ENCODE results near the gene PDP2.

PDP2 gene

GRCh38 chr16:66903544-66904427 lies 23.5 kb downstream of the PDP2 start:
- Histone ChIP-seq H3K23ac (ENCODE audit: low read length) (no peak overlapping the region), H4K12ac (ENCODE audit: low read depth, low read length) (no peak overlapping the region), H3K4me1 (ENCODE audit: control insufficient read depth in 1 of 2, insufficient read depth in 2 of 2, low read length in 2 of 2) (peaks cover 5 to 8% of the 10 kb centered on the region in 2 experiments), H2AFZ (ENCODE audit: insufficient read depth, low read length, poor library complexity) (no peak overlapping the region), H3K36me3 (ENCODE audit: control insufficient read depth in 1 of 2, insufficient read depth in 2 of 2, low read length in 2 of 2) (no peaks in the 10 kb centered on the region), H3K79me1 (ENCODE audit: low read length) (no peaks in the 10 kb centered on the region), H2BK5ac (ENCODE audit: low read depth, low read length, poor library complexity) (no peak overlapping the region), H4K8ac (ENCODE audit: low read depth, low read length) (no peak overlapping the region), H3K4me2 (ENCODE audit: low read length) (no peak overlapping the region), H3K79me2 (ENCODE audit: control insufficient read depth, insufficient read depth, low read length, poor library complexity) (no peaks in the 10 kb centered on the region), H3K9me3 (ENCODE audit: insufficient read depth, low read depth, low read length) (no peaks in the 10 kb centered on the region), H2BK12ac (ENCODE audit: low read length) (no peak overlapping the region), H3K9ac (ENCODE audit: low read length) (no peak overlapping the region), H4K91ac (ENCODE audit: low read depth, low read length) (no peak overlapping the region), H3K4ac (ENCODE audit: low read depth, low read length) (no peak overlapping the region), H3K14ac (ENCODE audit: low read length) (no peak overlapping the region), H2AK5ac (ENCODE audit: low read length) (no peak overlapping the region), H3K4me3 (ENCODE audit: low read depth, low read length) (no peak overlapping the region), H2BK120ac (ENCODE audit: insufficient read depth, low read length, poor library complexity) (no peak overlapping the region), H3K27ac (ENCODE audit: low read depth, low read length) (no peak overlapping the region), H3K27me3 (ENCODE audit: insufficient read depth, low read length) (no peaks in the 10 kb centered on the region), H3K18ac (ENCODE audit: low read length) (no peak overlapping the region)
- no peak for DNase-seq
- WGBS (ENCODE audit: extremely low coverage, insufficient coverage, insufficient read length), result no CpG with 5 or more reads among the region's 11 CpGs

- no peak overlapping the region for H3K4me2 ChIP-seq (ENCODE audit: low read length)
- no peaks in the 10 kb centered on the region for H3K27me3 ChIP-seq (ENCODE audit: insufficient read depth, low read length)
- H2BK12ac ChIP-seq (ENCODE audit: low read length), result no peak overlapping the region
- no peak overlapping the region for H3K9ac ChIP-seq (ENCODE audit: low read length)
- no peak overlapping the region for H2BK5ac ChIP-seq (ENCODE audit: low read depth, low read length, poor library complexity)
- H2AFZ ChIP-seq (ENCODE audit: insufficient read depth, low read length, poor library complexity), result no peak overlapping the region
- H3K36me3 ChIP-seq (ENCODE audit: control insufficient read depth in 1 of 2, insufficient read depth in 2 of 2, low read length in 2 of 2), result no peaks in the 10 kb centered on the region
- H3K27ac ChIP-seq (ENCODE audit: low read depth, low read length), result no peak overlapping the region
- no peak for DNase-seq
- no peak overlapping the region for H2AK5ac ChIP-seq (ENCODE audit: low read length)
- H3K23ac ChIP-seq (ENCODE audit: low read length), result no peak overlapping the region
- H3K4ac ChIP-seq (ENCODE audit: low read depth, low read length), result no peak overlapping the region
- no peak overlapping the region for H3K18ac ChIP-seq (ENCODE audit: low read length)
- no peak overlapping the region for H3K4me3 ChIP-seq (ENCODE audit: low read depth, low read length)
- H4K91ac ChIP-seq (ENCODE audit: low read depth, low read length), result no peak overlapping the region
- peaks cover 5 to 7% of the 10 kb centered on the region in 2 experiments for H3K4me1 ChIP-seq (ENCODE audit: control insufficient read depth in 1 of 2, insufficient read depth in 2 of 2, low read length in 2 of 2)
- peaks cover 2% of the 10 kb centered on the region for H3K9me3 ChIP-seq (ENCODE audit: insufficient read depth, low read depth, low read length)
- no CpG with 5 or more reads among the region's 13 CpGs for WGBS (ENCODE audit: extremely low coverage, insufficient coverage, insufficient read length)
- H3K79me1 ChIP-seq (ENCODE audit: low read length), result no peaks in the 10 kb centered on the region
- no peak overlapping the region for H2BK120ac ChIP-seq (ENCODE audit: insufficient read depth, low read length, poor library complexity)
- no peak overlapping the region for H4K8ac ChIP-seq (ENCODE audit: low read depth, low read length)
- no peak overlapping the region for H4K12ac ChIP-seq (ENCODE audit: low read depth, low read length)
- H3K14ac ChIP-seq (ENCODE audit: low read length), result no peak overlapping the region
- no peaks in the 10 kb centered on the region for H3K79me2 ChIP-seq (ENCODE audit: control insufficient read depth, insufficient read depth, low read length, poor library complexity)
Observed at GRCh38 chr16:66904428-66904845, 24.1 kb downstream of the PDP2 start.

GRCh38 chr16:66904846-66905632 lies 24.7 kb downstream of the PDP2 start:
- Histone ChIP-seq H4K91ac (ENCODE audit: low read depth, low read length) (no peak overlapping the region), H2BK120ac (ENCODE audit: insufficient read depth, low read length, poor library complexity) (no peak overlapping the region), H2AK5ac (ENCODE audit: low read length) (no peak overlapping the region), H4K12ac (ENCODE audit: low read depth, low read length) (no peak overlapping the region), H4K8ac (ENCODE audit: low read depth, low read length) (no peak overlapping the region), H3K4me2 (ENCODE audit: low read length) (no peak overlapping the region), H3K36me3 (ENCODE audit: control insufficient read depth in 1 of 2, insufficient read depth in 2 of 2, low read length in 2 of 2) (no peaks in the 10 kb centered on the region), H3K27ac (ENCODE audit: low read depth, low read length) (no peak overlapping the region), H3K4me1 (ENCODE audit: control insufficient read depth in 1 of 2, insufficient read depth in 2 of 2, low read length in 2 of 2) (peaks cover 3 to 4% of the 10 kb centered on the region in 2 experiments), H3K79me2 (ENCODE audit: control insufficient read depth, insufficient read depth, low read length, poor library complexity) (no peaks in the 10 kb centered on the region), H3K9ac (ENCODE audit: low read length) (no peak overlapping the region), H3K79me1 (ENCODE audit: low read length) (no peaks in the 10 kb centered on the region), H3K4ac (ENCODE audit: low read depth, low read length) (no peak overlapping the region), H3K27me3 (ENCODE audit: insufficient read depth, low read length) (no peaks in the 10 kb centered on the region), H3K23ac (ENCODE audit: low read length) (no peak overlapping the region), H2BK5ac (ENCODE audit: low read depth, low read length, poor library complexity) (no peak overlapping the region), H3K4me3 (ENCODE audit: low read depth, low read length) (no peak overlapping the region), H2AFZ (ENCODE audit: insufficient read depth, low read length, poor library complexity) (no peak overlapping the region), H3K9me3 (ENCODE audit: insufficient read depth, low read depth, low read length) (peaks cover 2% of the 10 kb centered on the region), H3K14ac (ENCODE audit: low read length) (no peak overlapping the region), H3K18ac (ENCODE audit: low read length) (no peak overlapping the region), H2BK12ac (ENCODE audit: low read length) (no peak overlapping the region)
- WGBS (ENCODE audit: extremely low coverage, insufficient coverage, insufficient read length), result no CpG with 5 or more reads among the region's 16 CpGs
- no peak for DNase-seq

- no peak for DNase-seq
- no peak overlapping the region for H3K9ac ChIP-seq (ENCODE audit: low read length)
- no peak overlapping the region for H3K27ac ChIP-seq (ENCODE audit: low read depth, low read length)
- H3K4ac ChIP-seq (ENCODE audit: low read depth, low read length), result no peak overlapping the region
- WGBS (ENCODE audit: extremely low coverage, insufficient coverage, insufficient read length), result no CpG with 5 or more reads among the region's 11 CpGs
- no peak overlapping the region for H2BK5ac ChIP-seq (ENCODE audit: low read depth, low read length, poor library complexity)
- peaks cover 2% of the 10 kb centered on the region for H3K9me3 ChIP-seq (ENCODE audit: insufficient read depth, low read depth, low read length)
- H2BK12ac ChIP-seq (ENCODE audit: low read length), result no peak overlapping the region
- no peak overlapping the region for H4K8ac ChIP-seq (ENCODE audit: low read depth, low read length)
- H2AK5ac ChIP-seq (ENCODE audit: low read length), result no peak overlapping the region
- no peak overlapping the region for H2AFZ ChIP-seq (ENCODE audit: insufficient read depth, low read length, poor library complexity)
- no peak overlapping the region for H3K4me2 ChIP-seq (ENCODE audit: low read length)
- no peaks in the 10 kb centered on the region for H3K27me3 ChIP-seq (ENCODE audit: insufficient read depth, low read length)
- H3K79me2 ChIP-seq (ENCODE audit: control insufficient read depth, insufficient read depth, low read length, poor library complexity), result no peaks in the 10 kb centered on the region
- no peak overlapping the region for H3K23ac ChIP-seq (ENCODE audit: low read length)
- H3K14ac ChIP-seq (ENCODE audit: low read length), result no peak overlapping the region
- no peak overlapping the region for H4K12ac ChIP-seq (ENCODE audit: low read depth, low read length)
- no peak overlapping the region for H3K4me3 ChIP-seq (ENCODE audit: low read depth, low read length)
- no peaks in the 10 kb centered on the region for H3K79me1 ChIP-seq (ENCODE audit: low read length)
- no peaks in the 10 kb centered on the region for H3K4me1 ChIP-seq (ENCODE audit: control insufficient read depth in 1 of 2, insufficient read depth in 2 of 2, low read length in 2 of 2)
- no peak overlapping the region for H2BK120ac ChIP-seq (ENCODE audit: insufficient read depth, low read length, poor library complexity)
- H3K36me3 ChIP-seq (ENCODE audit: control insufficient read depth in 1 of 2, insufficient read depth in 2 of 2, low read length in 2 of 2), result no peaks in the 10 kb centered on the region
- H3K18ac ChIP-seq (ENCODE audit: low read length), result no peak overlapping the region
- no peak overlapping the region for H4K91ac ChIP-seq (ENCODE audit: low read depth, low read length)
Observed at GRCh38 chr16:66905633-66906539, 25.6 kb downstream of the PDP2 start.
